ENCODE measurements around the gene C22orf31.
A peak's percentile ranks its signal among the peaks of the same experiment; 100 is the strongest.

The C22orf31 gene

GRCh38 chr22:29032014-29032475, 29.6 kb downstream of the C22orf31 start:
- peak overlapping the region; percentile 24 for H3K4me3 ChIP-seq (ENCODE audit: low read depth, low read length)
- DNase-seq (ENCODE audit: low read depth), result no peak

DNA sequence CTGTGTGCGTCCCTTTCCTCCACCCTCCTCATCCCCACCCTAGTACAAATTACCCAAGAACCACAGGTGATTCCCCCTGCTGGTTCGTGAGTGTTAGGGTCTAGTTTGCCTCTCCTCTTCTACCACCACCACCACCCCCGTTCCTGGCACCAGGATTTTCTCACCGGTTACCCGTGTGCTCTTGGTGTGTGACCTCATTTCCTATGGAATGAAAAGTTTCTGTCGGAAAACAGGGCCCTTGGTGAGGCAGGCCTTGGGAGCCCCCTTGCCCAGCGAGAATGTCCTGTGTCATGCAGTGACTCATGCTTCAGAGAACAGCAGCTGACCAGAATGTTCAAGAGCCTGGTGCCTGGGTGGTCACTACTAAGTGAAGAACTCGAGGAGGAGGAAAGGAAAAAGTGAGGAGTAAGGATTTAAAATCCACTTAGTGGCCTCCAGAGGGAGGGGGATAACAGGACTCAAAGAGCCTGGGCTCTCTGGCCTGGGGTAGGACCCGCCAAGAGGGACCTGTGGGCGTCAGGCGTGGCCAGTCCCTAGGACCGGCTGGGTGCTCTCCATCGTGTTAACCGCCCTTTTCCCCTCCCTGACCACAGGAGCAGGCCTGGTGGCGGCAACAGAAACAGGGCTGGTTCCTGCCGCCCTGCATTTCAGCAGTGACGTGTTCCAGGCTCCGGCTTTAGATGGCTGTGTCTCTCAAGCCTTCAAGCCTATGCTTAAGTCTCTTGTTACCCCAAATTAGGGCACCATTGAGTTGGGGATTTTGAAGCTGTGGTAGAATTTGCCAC, 30.2 kb downstream of the C22orf31 start:
- peak overlapping the region; percentile 26 for H3K4me3 ChIP-seq (ENCODE audit: low read depth, low read length)
- DNase-seq (ENCODE audit: low read depth), result peak; percentile 95

GRCh38 chr22:29030618-29031226, 30.9 kb downstream of the C22orf31 start:
- peak; percentile 48 for DNase-seq (ENCODE audit: low read depth)
- H3K4me3 ChIP-seq (ENCODE audit: low read depth, low read length), result peak overlapping the region; percentile 26

- H3K4me3 ChIP-seq (ENCODE audit: low read depth, low read length), result peak overlapping the region; percentile 26
- peak; percentile 9 for DNase-seq (ENCODE audit: low read depth)
Observed at GRCh38 chr22:29030016-29030617, 31.5 kb downstream of the C22orf31 start.

GRCh38 chr22:29029202-29030000, 32.2 kb downstream of the C22orf31 start:
- DNase-seq (ENCODE audit: low read depth), result no peak
- no peak overlapping the region for H3K4me3 ChIP-seq (ENCODE audit: low read depth, low read length)

GRCh38 chr22:29028468-29028867, 33.2 kb downstream of the C22orf31 start:
- no peak for DNase-seq (ENCODE audit: low read depth)
- no peak overlapping the region for H3K4me3 ChIP-seq (ENCODE audit: low read depth, low read length)

- DNase-seq (ENCODE audit: low read depth), result no peak
- H3K4me3 ChIP-seq (ENCODE audit: low read depth, low read length), result no peak overlapping the region
Observed at GRCh38 chr22:29026579-29026978, 35.1 kb downstream of the C22orf31 start.

DNA sequence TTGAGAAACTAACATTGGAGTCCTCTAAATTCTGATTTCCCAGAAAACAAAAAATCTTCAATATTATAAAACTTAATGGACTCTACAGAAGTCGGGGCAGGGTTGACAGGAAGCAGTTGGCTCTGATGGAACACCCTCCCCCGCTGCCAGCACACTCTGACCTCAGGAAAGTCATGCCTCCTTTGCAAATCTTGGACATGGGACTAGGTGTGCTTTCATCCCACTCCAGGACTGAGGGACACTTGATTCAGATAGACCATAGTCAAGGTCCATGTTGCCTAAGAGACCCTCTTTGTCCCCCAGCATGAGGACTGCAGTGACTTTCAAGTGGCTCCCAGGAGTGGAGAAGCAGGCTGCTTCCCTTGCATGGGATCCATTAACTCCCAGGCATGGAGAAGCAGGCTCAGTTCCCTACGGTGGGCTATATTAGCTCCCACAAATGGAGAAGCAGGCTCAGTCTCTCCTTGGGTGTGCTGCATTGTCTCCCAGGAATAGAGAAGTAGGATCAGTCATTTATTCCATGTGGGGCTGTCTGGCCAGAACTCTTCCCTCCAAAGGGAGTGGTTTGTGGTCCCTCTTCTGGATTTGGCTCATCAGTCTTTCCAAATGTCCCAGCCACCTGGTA, 38.3 kb downstream of the C22orf31 start:
- no peak for DNase-seq (ENCODE audit: low read depth)
- no peak overlapping the region for H3K4me3 ChIP-seq (ENCODE audit: low read depth, low read length)

DNA sequence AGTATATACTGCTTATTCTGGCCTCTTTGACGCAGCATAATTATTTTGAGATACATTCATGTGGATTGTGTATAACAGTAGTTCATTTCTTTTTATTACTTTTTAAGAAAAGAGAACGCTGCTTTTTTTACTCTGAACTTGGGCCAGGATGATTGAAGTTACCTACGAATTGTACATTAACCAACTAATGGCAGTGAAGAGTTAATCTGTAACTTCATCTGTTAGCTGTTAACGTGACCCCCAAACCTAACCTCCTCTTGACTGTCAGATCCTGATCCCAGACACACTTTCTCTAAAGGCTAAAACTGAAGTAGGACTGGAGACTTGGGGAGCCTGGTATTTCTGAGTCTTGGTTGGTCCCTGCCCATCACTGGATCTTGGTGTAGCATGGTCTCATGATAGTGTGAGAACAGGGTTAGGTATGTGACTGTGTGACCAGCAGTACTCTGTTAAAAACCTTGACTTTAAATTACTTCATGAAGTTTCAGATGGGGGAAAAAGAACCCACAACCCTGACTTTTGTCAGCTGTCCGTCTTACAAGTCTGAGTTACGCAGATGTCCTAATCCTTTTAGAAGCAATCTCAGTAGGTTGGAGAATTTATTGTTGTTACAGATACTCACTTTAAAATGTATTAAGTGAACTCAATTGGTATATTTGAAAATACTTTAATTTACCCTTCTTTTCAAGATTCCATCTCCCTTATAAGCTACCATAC, 39.4 kb downstream of the C22orf31 start:
- DNase-seq (ENCODE audit: low read depth), result no peak
- no peak overlapping the region for H3K4me3 ChIP-seq (ENCODE audit: low read depth, low read length)

DNA sequence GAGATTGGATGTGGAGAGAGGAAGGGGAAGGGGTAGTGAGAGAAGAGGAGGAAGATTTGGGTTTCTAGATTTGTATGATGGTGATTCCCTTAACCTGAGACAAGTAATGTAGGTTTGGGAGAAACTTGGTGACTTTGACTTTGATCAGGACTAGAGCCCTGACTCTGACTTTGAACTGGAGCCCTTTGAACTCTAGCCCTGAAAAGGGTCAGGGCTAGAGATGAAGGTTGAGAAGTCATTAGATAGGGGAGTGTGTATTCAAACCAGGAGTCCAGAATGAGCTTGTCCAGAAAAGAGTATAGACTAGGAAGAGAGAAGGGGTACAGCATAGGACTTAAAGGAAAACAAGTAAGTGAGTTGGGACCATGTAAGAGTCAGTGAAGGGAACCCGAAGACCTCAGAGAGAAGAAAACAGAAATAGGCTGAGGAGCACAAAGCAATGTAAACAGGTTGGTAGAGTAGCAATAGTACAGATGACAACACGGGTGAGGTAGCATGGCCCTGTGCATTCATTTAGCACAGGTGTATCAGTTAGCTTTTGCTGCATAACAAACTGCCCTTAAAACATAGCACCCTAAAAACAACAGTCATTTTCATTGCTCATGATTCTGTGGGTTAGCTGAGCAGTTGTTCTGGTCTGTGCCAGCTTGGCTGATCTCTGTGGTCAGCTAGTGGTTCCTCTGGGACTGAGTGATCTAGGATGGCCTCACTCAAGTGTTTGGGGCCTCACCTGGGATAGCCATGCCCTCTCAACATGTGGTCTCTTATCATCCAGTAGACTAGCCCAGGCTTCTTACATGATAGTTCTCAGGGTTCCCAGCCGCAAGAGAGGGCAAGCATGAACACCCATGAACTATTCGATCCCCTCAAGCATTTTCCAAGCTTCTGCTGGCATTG, 43.1 kb downstream of the C22orf31 start:
- H3K4me3 ChIP-seq (ENCODE audit: low read depth, low read length), result no peak overlapping the region
- no peak for DNase-seq (ENCODE audit: low read depth)

DNA sequence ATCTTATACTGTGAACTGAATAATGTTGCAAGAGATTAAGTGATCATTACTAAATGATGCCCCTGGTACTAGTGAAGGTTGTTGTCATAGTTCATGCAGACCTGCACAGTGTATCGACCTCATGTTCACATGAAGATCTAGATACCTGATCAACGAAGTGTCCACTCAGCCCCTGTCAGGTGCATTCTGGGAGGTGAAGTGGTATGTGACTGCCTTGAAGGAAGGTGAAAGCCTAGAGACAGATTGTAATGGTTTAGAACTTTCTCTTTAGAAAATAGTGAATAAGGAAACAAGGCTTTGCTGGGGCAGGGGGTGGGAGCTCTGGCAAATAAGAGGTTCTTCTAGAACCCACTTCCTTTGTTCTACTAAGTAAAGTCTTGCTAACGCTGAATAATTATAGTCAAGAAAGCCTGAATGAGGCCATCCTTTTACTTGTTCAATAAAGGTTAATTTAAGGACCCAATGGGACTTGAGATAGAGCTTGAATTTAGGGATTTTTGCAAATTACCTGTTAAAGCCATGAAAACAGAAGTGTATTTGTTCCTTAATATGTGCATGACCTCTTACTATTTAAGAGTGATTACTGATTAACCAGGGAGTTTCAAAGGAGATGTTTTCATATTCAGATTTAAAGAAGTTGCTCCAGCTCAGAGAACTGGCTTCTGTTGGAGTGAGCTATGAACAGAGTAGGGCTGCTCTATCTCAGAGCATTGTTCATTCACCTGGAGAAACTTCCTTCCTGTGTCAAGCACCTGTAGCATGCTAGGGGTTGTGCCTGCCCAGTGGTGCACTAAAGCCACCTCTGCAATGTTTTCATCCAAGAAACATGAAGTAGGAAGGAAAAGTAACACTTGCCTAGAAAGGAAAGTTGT, 45.3 kb downstream of the C22orf31 start:
- no peak overlapping the region for H3K4me3 ChIP-seq (ENCODE audit: low read depth, low read length)
- DNase-seq (ENCODE audit: low read depth), result no peak

- no peak for DNase-seq (ENCODE audit: low read depth)
- no peak overlapping the region for H3K4me3 ChIP-seq (ENCODE audit: low read depth, low read length)
Observed at GRCh38 chr22:29014773-29015172, 46.9 kb downstream of the C22orf31 start.

- H3K4me3 ChIP-seq (ENCODE audit: low read depth, low read length), result no peak overlapping the region
- DNase-seq (ENCODE audit: low read depth), result no peak
Observed at GRCh38 chr22:29014293-29014692, 47.3 kb downstream of the C22orf31 start.

DNA sequence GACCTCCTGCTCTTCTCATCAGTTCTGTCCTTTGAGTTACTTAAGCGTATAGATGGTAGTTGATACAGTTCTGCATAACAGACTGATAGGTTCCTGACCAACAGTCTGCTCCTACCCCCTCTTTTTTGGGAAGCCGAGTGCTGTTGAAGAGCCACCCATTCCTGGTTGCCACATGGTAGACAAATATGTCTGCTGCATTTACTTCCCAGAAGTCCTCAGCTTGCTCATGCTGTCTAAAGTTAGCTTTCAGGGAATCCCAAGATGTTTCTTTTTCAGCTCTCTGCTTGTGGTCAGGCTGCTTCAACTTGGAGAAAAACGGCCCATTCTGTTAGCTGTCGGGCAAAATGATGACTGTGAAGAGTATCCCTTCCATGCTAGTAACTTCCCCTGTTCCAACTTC, 48.7 kb downstream of the C22orf31 start:
- no peak for DNase-seq (ENCODE audit: low read depth)
- no peak overlapping the region for H3K4me3 ChIP-seq (ENCODE audit: low read depth, low read length)

DNA sequence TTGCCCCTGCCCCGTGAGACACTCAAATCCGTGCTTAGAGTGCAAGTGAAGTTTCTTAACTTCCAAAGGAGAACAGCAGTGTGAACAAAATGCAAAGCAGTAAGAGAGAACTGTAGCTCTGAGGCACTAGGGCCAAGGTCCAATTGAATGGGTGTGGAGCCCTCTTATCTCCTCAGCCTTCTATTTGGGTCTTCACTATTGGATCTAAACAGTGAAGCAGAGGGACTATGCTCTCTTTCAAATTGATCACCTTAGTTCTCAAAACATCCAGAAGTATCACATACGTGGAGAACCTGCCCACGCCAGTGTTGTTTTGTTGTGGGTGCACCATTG, 49.6 kb downstream of the C22orf31 start:
- no peak for DNase-seq (ENCODE audit: low read depth)

GRCh38 chr22:29011240-29012100, 50.2 kb downstream of the C22orf31 start:
- no peak for DNase-seq (ENCODE audit: low read depth)

More for the DNA sequence above, 49.6 kb downstream of the C22orf31 start:
- no peak overlapping the region for H3K4me3 ChIP-seq (ENCODE audit: low read depth, low read length)

More at GRCh38 chr22:29011240-29012100, 50.2 kb downstream of the C22orf31 start:
- H3K4me3 ChIP-seq (ENCODE audit: low read depth, low read length), result no peak overlapping the region
